Transverse colon (tissue), 4 donors: ENCODE results near the gene DCAF6.
"Not testable (repeated sequence)": the region's sequence is repeated elsewhere in the genome, so short reads cannot be mapped to it uniquely, and the experiment has no call there.

ENCODE experiments used
- CTCF ChIP-seq, 5 experiments: fragments of 200-600 bp in 3 of 5; fragments of 450-650 bp in 2 of 5; sonication (generic) in 3 of 5; IDR thresholded peaks; 1 replicate in 2 of 5; 2 replicates in 3 of 5; pipeline ENCODE4 v1.5.1; 2016 to 2017; ENCODE audit warnings: antibody characterized with exemption in 5 of 5, inconsistent platforms in 3 of 5, mild to moderate bottlenecking in 2 of 5, moderate library complexity in 1 of 5
- EP300 ChIP-seq: sonication (generic); formaldehyde crosslinking; IDR thresholded peaks from one replicate; pipeline ENCODE4 v1.6.1; 2017; ENCODE audit warnings: antibody characterized with exemption, low read depth
- POLR2A ChIP-seq: fragments of 450-650 bp; IDR thresholded peaks from one replicate; pipeline ENCODE4 v1.6.1; 2016; ENCODE audit warnings: antibody characterized with exemption, mild to moderate bottlenecking, moderate library complexity
- POLR2AphosphoS5 ChIP-seq, 3 donors: sonication (generic); formaldehyde crosslinking; IDR thresholded peaks; one replicate each; pipeline ENCODE4 v1.6.1; 2016; ENCODE audit warnings: antibody characterized with exemption in 3 of 3

DNA sequence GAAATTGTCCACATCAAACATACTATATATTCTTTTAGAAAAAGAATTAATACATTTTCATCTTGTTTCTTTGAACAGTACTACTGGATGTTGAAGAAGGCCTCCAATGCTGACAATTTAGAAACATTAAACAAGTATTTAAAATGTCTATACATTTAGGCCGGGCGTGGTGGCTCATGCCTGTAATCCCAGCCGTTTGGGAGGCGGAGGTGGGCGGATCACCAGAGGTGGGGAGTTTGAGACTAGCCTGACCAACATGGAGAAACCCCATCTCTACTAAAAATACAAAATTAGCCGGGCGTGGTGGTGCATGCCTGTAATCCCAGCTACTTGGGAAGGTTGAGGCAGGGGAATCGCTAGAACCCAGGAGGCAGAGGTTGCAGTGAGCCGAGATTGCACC is 7.6 kb upstream of the DCAF6 start:
- not testable (repeated sequence) for TF ChIP-seq CTCF (IDR thresholded peaks at IDR 0.05); POLR2A; EP300; POLR2AphosphoS5 (IDR thresholded peaks at IDR 0.05)
